ENCODE results near the gene LRRC49. TPM values are rescaled to one million over a fixed set of nuclear protein-coding genes. Genes with fewer than 3 reads are reported as not detected.

The LRRC49 gene
- total RNA-seq, 1 experiment from 2014 or later, result 7.4 TPM

- ChIA-PET POLR2A (no interaction called here), CTCF (no interaction called here), RAD21 (ENCODE audit: low non-redundant PET in 1 of 2, low total read pairs in 2 of 2, uncharacterized antibody in 2 of 2, unreplicated experiment in 2 of 2) (no interaction called here)
- no peak for DNase-seq (ENCODE audit: low read depth, low spot score)
- no peak for ATAC-seq
- H3K9me3 ChIP-seq (ENCODE audit: control insufficient read depth in 1 of 2, insufficient read depth in 1 of 2, low read depth in 1 of 2, low read length in 2 of 2), result no peaks in the 10 kb centered on the region
- H3K79me2 ChIP-seq (ENCODE audit: insufficient read depth, low read length), result no peaks in the 10 kb centered on the region
- no peak overlapping the region for H3K9ac ChIP-seq (ENCODE audit: low read length)
- intact Hi-C loops (cut with micrococcal nuclease), result no loop called here
- H3K27me3 ChIP-seq (ENCODE audit: insufficient read depth, low read length), result no peaks in the 10 kb centered on the region
- H3K4me1 ChIP-seq (ENCODE audit: control insufficient read depth in 1 of 2, insufficient read depth in 2 of 2, low read length in 2 of 2), result no peaks in the 10 kb centered on the region
- no TSS peak for BruUV-seq (replicated peaks)
- H3K4me2 ChIP-seq (ENCODE audit: low read length), result no peak overlapping the region
- no peaks in the 10 kb centered on the region for H4K20me1 ChIP-seq (ENCODE audit: insufficient read depth)
- H3K27ac ChIP-seq (ENCODE audit: low read depth, low read length), result no peak overlapping the region
- no peak overlapping the region for H2AFZ ChIP-seq (ENCODE audit: low read depth, low read length, poor library complexity, severe bottlenecking)
- no peaks in the 10 kb centered on the region for H3K9me2 ChIP-seq (ENCODE audit: insufficient read depth)
- TF ChIP-seq RAD21 (IDR thresholded peaks at IDR 0.05; ENCODE audit: low read depth), result no peak
- TF ChIP-seq TCF7L2 (IDR thresholded peaks at IDR 0.05; ENCODE audit: borderline replicate concordance, extremely low read depth, insufficient read depth, insufficient read length), result no peak
- TF ChIP-seq POLR2A (IDR thresholded peaks at IDR 0.05; ENCODE audit: borderline replicate concordance, extremely low read depth, insufficient read depth, insufficient read length), result no peak
- no peak for TF ChIP-seq CBX3 (IDR thresholded peaks at IDR 0.05; ENCODE audit: low read depth)
- no peak for TF ChIP-seq FOSL1 (IDR thresholded peaks at IDR 0.05; ENCODE audit: low read depth)
- no peak for TF ChIP-seq EZH2 (IDR thresholded peaks at IDR 0.05)
- TF ChIP-seq REST (IDR thresholded peaks at IDR 0.05; ENCODE audit: low read depth), result no peak
- no peak for TF ChIP-seq SRF (IDR thresholded peaks at IDR 0.05; ENCODE audit: low read depth)
- TF ChIP-seq ZNF274 (IDR thresholded peaks at IDR 0.05; ENCODE audit: low read depth, low read length), result no peak
- no peak for TF ChIP-seq SIN3A (IDR thresholded peaks at IDR 0.05; ENCODE audit: low read depth)
- no peak for TF ChIP-seq ZBTB33 (IDR thresholded peaks at IDR 0.05; ENCODE audit: extremely low read depth, insufficient replicate concordance, low read length)
- no peak for TF ChIP-seq POLR2AphosphoS5 (IDR thresholded peaks at IDR 0.05; ENCODE audit: low read depth, low read length)
- TF ChIP-seq SP1 (IDR thresholded peaks at IDR 0.05; ENCODE audit: low read depth), result no peak
- no peak for TF ChIP-seq ZFX (IDR thresholded peaks at IDR 0.05)
- TF ChIP-seq EZH2phosphoT487 (IDR thresholded peaks at IDR 0.05; ENCODE audit: borderline replicate concordance), result no peak
- no peak for TF ChIP-seq EGR1 (IDR thresholded peaks at IDR 0.05; ENCODE audit: low read depth)
- TF ChIP-seq YY1 (IDR thresholded peaks at IDR 0.05; ENCODE audit: extremely low read depth, insufficient replicate concordance, low read depth, low read length), result no peak
- H3K36me3 ChIP-seq (ENCODE audit: control insufficient read depth in 1 of 2, insufficient read depth in 2 of 2, low read length in 2 of 2), result no peaks in the 10 kb centered on the region
- no peak overlapping the region for H3K4me3 ChIP-seq (replicated peaks in 1 of 2; ENCODE audit: low read depth in 1 of 2, low read length in 2 of 2)
Observed at GRCh38 chr15:71082803-71083202, 190.2 kb downstream of the LRRC49 start.
